Ramos (cell line): ENCODE data around the gene FAM227A.

Source experiments
- in situ Hi-C: fragments of 300-500 bp; cut with MboI; formaldehyde crosslinking; loops from one replicate; pipeline ENCODE4 v1.14.3; 2022; ENCODE audit warnings: low sequenced_read_pairs; ENCODE audit not compliant: unreplicated experiment

FAM227A gene

GRCh38 chr22:38565441-38565840, 90.8 kb downstream of the FAM227A start:
- in situ Hi-C loops, result no loop called here

GRCh38 chr22:38564669-38565068, 91.5 kb downstream of the FAM227A start:
- in situ Hi-C loops, result no loop called here

- in situ Hi-C loops, result no loop called here
Measured at GRCh38 chr22:38554281-38554680, 101.9 kb downstream of the FAM227A start.

GRCh38 chr22:38549101-38549894, 106.9 kb downstream of the FAM227A start:
- in situ Hi-C loops, result no loop called here

GRCh38 chr22:38540701-38541100, 115.5 kb downstream of the FAM227A start:
- in situ Hi-C loops, result no loop called here

DNA sequence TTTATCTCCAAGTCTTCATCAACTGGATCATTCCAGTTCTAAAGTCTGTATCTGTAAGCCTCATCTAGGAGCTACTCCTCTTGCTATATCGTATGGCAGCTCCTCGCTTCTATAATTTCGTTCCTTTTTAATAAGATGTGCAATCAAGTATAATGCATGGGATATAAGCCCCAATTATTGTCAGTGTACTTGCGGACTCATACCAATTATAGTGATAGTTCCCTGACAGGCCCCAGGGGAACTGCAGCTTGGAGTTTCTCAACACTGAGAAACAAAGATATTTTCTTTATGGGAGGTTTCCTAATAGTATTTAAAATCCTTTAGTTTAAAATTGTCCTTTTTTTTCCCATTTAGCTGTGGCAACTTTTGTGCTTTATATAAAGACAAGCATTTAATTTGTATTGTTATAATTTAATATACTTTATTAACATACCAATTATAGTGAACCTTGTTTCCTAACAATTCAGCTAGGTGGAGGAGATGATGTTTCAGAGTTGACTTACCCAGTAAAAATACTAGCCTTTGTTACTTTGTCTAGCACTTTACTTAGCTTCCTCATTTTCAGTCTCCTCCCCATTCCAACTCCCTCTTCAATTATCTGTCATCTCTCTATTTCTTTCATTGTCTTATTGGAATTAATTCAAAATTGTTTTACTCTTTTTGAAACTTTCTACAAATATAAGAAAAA, 124.8 kb downstream of the FAM227A start:
- in situ Hi-C loops, result no loop called here
